HepG2 (cell line): Measurements from ENCODE around the gene RASSF4. TPM values are rescaled to one million over a fixed set of nuclear protein-coding genes. Genes with fewer than 3 reads are reported as not detected.

Experiments used
- KMT2A ChIP-seq: sonication (generic); formaldehyde crosslinking; IDR thresholded peaks from 2 replicates; pipeline ENCODE4 v1.4.0; 2020; ENCODE audit warnings: missing genetic modification reagents
- MAFG ChIP-seq: sonication (generic); formaldehyde crosslinking; IDR thresholded peaks from 2 replicates; pipeline ENCODE4 v1.5.1; 2020; ENCODE audit warnings: mild to moderate bottlenecking, missing genetic modification reagents
- MEIS2 ChIP-seq: sonication (generic); formaldehyde crosslinking; IDR thresholded peaks from 2 replicates; pipeline ENCODE4 v1.9.0; 2021; ENCODE audit warnings: mild to moderate bottlenecking, missing genetic modification reagents
- MTF2 ChIP-seq: sonication (generic); formaldehyde crosslinking; IDR thresholded peaks from 2 replicates; pipeline ENCODE4 v1.5.0; 2020; ENCODE audit warnings: missing genetic modification reagents, borderline replicate concordance
- NCOR1 ChIP-seq: fragments of 200-600 bp; sonication (generic); IDR thresholded peaks from 2 replicates; pipeline ENCODE4 v1.7.0; 2017; ENCODE audit warnings: antibody characterized with exemption, low read length, borderline replicate concordance
- NR2F6 ChIP-seq, 2 experiments: IDR thresholded peaks; 2 replicates each; pipeline ENCODE4 v1.6.1; 2016; ENCODE audit warnings: antibody characterized with exemption in 1 of 2, mild to moderate bottlenecking in 1 of 2
- RARA ChIP-seq: IDR thresholded peaks from 2 replicates; pipeline ENCODE4 v1.6.1; 2016; ENCODE audit warnings: missing genetic modification reagents, missing compliant biosample characterization
- SALL1 ChIP-seq: sonication (generic); formaldehyde crosslinking; IDR thresholded peaks from 2 replicates; pipeline ENCODE4 v1.8.0; 2022; ENCODE audit warnings: mild to moderate bottlenecking, missing genetic modification reagents
- SALL2 ChIP-seq: sonication (generic); formaldehyde crosslinking; IDR thresholded peaks from 2 replicates; pipeline ENCODE4 v1.8.1; 2023; ENCODE audit warnings: mild to moderate bottlenecking, missing genetic modification reagents, inconsistent platforms
- SOX5 ChIP-seq: IDR thresholded peaks from 2 replicates; pipeline ENCODE4 v1.6.1; 2016; ENCODE audit warnings: borderline replicate concordance
- TBX2 ChIP-seq: sonication (generic); formaldehyde crosslinking; IDR thresholded peaks from 2 replicates; pipeline ENCODE4 v1.5.0; 2020; ENCODE audit warnings: missing genetic modification reagents, mild to moderate bottlenecking, borderline replicate concordance
- ZBTB33 ChIP-seq: sonication (generic); formaldehyde crosslinking; IDR thresholded peaks from 2 replicates; pipeline ENCODE4 v1.4.0; 2020; ENCODE audit warnings: missing genetic modification reagents
- ZBTB34 ChIP-seq: sonication (generic); formaldehyde crosslinking; IDR thresholded peaks from 2 replicates; pipeline ENCODE4 v1.8.0; 2022; ENCODE audit warnings: mild to moderate bottlenecking, missing genetic modification reagents
- ZBTB7B ChIP-seq: sonication (generic); formaldehyde crosslinking; IDR thresholded peaks from 2 replicates; pipeline ENCODE4 v1.4.0; 2020; ENCODE audit warnings: missing genetic modification reagents
- ZKSCAN8 ChIP-seq: IDR thresholded peaks from 2 replicates; pipeline ENCODE4 v1.6.1; 2016; ENCODE audit warnings: borderline replicate concordance, missing genetic modification reagents, missing compliant biosample characterization
- ZNF101 ChIP-seq: sonication (generic); formaldehyde crosslinking; IDR thresholded peaks from 2 replicates; pipeline ENCODE4 v1.4.0; 2020; ENCODE audit warnings: mild to moderate bottlenecking, low read depth, missing genetic modification reagents, borderline replicate concordance
- ZNF160 ChIP-seq: sonication (generic); formaldehyde crosslinking; IDR thresholded peaks from 2 replicates; pipeline ENCODE4 v1.8.0; 2022; ENCODE audit warnings: mild to moderate bottlenecking, inconsistent platforms, missing genetic modification reagents
- ZNF263 ChIP-seq: sonication (generic); formaldehyde crosslinking; IDR thresholded peaks from 2 replicates; pipeline ENCODE4 v1.4.0; 2020; ENCODE audit warnings: missing genetic modification reagents
- ZNF317 ChIP-seq: sonication (generic); formaldehyde crosslinking; IDR thresholded peaks from 2 replicates; pipeline ENCODE4 v1.5.0; 2020; ENCODE audit warnings: mild to moderate bottlenecking, missing genetic modification reagents
- ZNF550 ChIP-seq: sonication (generic); formaldehyde crosslinking; IDR thresholded peaks from 2 replicates; pipeline ENCODE4 v1.4.0; 2020; ENCODE audit warnings: mild to moderate bottlenecking, missing genetic modification reagents, borderline replicate concordance
- ZNF7 ChIP-seq: IDR thresholded peaks from 2 replicates; pipeline ENCODE4 v1.6.1; 2016; ENCODE audit warnings: missing biosample characterization, missing genetic modification reagents
- ZNF772 ChIP-seq: sonication (generic); formaldehyde crosslinking; IDR thresholded peaks from 2 replicates; pipeline ENCODE4 v1.5.0; 2020; ENCODE audit warnings: mild to moderate bottlenecking, missing genetic modification reagents
- ZNF816 ChIP-seq: sonication (generic); formaldehyde crosslinking; IDR thresholded peaks from 2 replicates; pipeline ENCODE4 v1.8.0; 2022; ENCODE audit warnings: missing genetic modification reagents, mild to moderate bottlenecking, borderline replicate concordance
- polyA plus RNA-seq, 8 experiments: library from polyadenylated mRNA; depleted of rRNA in 3 of 8; stranded (reverse) in 7 of 8; unstranded in 1 of 8; fragments of >200 nt; fragmentation: Illumina TruSeq in 4 of 8; extraction: Trizol in 4 of 8; gene quantifications; 2 replicates each; pipeline versions ENCODE4 v1.2.1 to v1.2.3, GENCODE V29; 2011 to 2016; ENCODE audit warnings: low read depth in 4 of 8, missing spikeins in 1 of 8, mixed read lengths in 1 of 8; ENCODE audit not compliant: insufficient read depth in 1 of 8
- total RNA-seq, 5 experiments: library from RNA; depleted of rRNA; stranded (reverse); fragments of >200 nt; fragmentation: Illumina TruSeq; extraction: Trizol; gene quantifications; 2 replicates each; pipeline ENCODE4 v1.2.3, GENCODE V29; 2016; ENCODE audit warnings: low read depth in 1 of 5
- TF ChIP-seq, protein P1 (sequence below): sonication (generic); formaldehyde crosslinking; IDR thresholded peaks from 2 replicates; pipeline ENCODE4 v1.8.1; 2023; ENCODE audit warnings: mild to moderate bottlenecking, missing genetic modification reagents
- TF ChIP-seq, protein P2 (sequence below): sonication (generic); formaldehyde crosslinking; IDR thresholded peaks from 2 replicates; pipeline ENCODE4 v1.4.0; 2020; ENCODE audit warnings: mild to moderate bottlenecking, missing genetic modification reagents

The RASSF4 gene
- total and polyA plus RNA-seq, 2 of the 13 experiments (the other 11 are each of a cell fraction or from before 2014, with no cell fraction given): 34.0 to 51.7 TPM

DNA sequence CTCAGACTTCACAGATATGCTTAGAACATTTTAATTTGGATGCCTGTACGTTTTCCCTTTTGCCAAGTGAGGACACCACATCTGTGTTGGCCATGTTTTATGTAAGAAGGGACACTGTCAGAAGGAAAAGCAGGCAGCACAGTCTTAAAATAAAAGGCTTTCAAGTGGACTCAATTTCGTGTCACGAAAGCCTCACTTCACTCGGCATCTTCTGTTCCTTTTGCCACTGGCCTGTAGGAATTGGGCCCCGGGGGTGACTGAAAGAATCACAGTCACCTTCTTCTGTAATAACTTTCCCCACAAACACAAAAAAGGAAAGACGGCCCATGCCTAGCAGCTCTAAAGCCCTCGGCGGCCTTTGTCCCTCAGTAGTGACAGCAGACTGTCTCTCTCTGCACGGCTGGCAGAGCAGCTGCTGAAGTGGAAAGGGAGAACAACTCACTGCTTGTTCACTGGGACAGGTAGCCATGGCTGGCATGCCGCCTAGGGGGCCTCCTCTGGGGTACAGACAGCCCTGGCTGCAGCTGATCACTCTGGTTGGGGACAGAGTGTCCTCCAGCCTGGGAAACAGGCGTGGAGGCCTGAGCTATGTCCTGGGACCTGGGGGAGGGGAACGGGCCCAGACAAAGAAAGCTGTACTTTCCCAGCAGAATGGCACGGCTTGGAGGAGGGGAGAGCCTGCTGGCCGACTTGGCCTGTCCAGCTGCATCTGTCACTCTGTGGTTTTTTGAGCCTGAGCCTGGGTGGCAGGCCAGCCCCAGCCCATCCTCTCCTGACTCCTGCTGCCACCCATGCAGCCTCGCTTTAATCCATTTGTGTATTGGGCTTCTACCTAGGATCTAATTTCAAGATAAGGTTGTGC lies 4.4 kb downstream of the RASSF4 start (continued):
- TF ChIP-seq ZBTB33 (CRISPR knock-in tag) (peak; percentile 35; the same call in 1 of the 2 replicates), ZKSCAN8 (CRISPR knock-in tag) (0 out of 2 replicates have a peak, but pooled peaks have one; percentile 24), ZBTB34 (CRISPR knock-in tag) (peak; percentile 79; the same call in 1 of the 2 replicates), ZNF772 (CRISPR knock-in tag) (0 out of 2 replicates have a peak, but pooled peaks have one; percentile 48), KMT2A (CRISPR knock-in tag) (peak; percentile 62; the same call in 1 of the 2 replicates), MTF2 (CRISPR knock-in tag) (0 out of 2 replicates have a peak, but pooled peaks have one; percentile 17), SALL2 (CRISPR knock-in tag) (peak; percentile 78; the same call in 1 of the 2 replicates), ZNF263 (peak; percentile 60), ZNF7 (CRISPR knock-in tag) (no peak), TBX2 (CRISPR knock-in tag) (peak; percentile 82), SOX5 (CRISPR knock-in tag) (peak; percentile 65; the same call in 1 of the 2 replicates), MAFG (CRISPR knock-in tag) (no peak), ZNF160 (CRISPR knock-in tag) (0 out of 2 replicates have a peak, but pooled peaks have one; percentile 24), NCOR1 (0 out of 2 replicates have a peak, but pooled peaks have one; percentile 34), RARA (CRISPR knock-in tag) (peak; percentile 40; the same call in 1 of the 2 replicates), NR2F6 (IDR thresholded peaks at IDR 0.05) (peak; percentile 25; the same call in 1 of the 2 replicates), NR2F6 (CRISPR knock-in tag; IDR thresholded peaks at IDR 0.05) (0 out of 2 replicates have a peak, but pooled peaks have one; percentile 51), ZBTB7B (CRISPR knock-in tag) (peak; percentile 78; the same call in 1 of the 2 replicates), ZNF317 (CRISPR knock-in tag) (peak; percentile 99), ZNF550 (CRISPR knock-in tag) (no peak), ZNF101 (CRISPR knock-in tag) (no peak), SALL1 (CRISPR knock-in tag) (peak; percentile 75), ZNF816 (CRISPR knock-in tag) (no peak), MEIS2 (CRISPR knock-in tag) (peak; percentile 55)
- TF ChIP-seq, protein P1, sequence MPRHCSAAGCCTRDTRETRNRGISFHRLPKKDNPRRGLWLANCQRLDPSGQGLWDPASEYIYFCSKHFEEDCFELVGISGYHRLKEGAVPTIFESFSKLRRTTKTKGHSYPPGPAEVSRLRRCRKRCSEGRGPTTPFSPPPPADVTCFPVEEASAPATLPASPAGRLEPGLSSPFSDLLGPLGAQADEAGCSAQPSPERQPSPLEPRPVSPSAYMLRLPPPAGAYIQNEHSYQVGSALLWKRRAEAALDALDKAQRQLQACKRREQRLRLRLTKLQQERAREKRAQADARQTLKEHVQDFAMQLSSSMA: 0 out of 2 replicates have a peak, but pooled peaks have one; percentile 14
- TF ChIP-seq, protein P2, sequence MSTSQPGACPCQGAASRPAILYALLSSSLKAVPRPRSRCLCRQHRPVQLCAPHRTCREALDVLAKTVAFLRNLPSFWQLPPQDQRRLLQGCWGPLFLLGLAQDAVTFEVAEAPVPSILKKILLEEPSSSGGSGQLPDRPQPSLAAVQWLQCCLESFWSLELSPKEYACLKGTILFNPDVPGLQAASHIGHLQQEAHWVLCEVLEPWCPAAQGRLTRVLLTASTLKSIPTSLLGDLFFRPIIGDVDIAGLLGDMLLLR (CRISPR knock-in tag): no peak
